ENCODE measurements around the gene HELZ2.
A peak's percentile ranks its signal among the peaks of the same experiment; 100 is the strongest.

Gene HELZ2

DNA sequence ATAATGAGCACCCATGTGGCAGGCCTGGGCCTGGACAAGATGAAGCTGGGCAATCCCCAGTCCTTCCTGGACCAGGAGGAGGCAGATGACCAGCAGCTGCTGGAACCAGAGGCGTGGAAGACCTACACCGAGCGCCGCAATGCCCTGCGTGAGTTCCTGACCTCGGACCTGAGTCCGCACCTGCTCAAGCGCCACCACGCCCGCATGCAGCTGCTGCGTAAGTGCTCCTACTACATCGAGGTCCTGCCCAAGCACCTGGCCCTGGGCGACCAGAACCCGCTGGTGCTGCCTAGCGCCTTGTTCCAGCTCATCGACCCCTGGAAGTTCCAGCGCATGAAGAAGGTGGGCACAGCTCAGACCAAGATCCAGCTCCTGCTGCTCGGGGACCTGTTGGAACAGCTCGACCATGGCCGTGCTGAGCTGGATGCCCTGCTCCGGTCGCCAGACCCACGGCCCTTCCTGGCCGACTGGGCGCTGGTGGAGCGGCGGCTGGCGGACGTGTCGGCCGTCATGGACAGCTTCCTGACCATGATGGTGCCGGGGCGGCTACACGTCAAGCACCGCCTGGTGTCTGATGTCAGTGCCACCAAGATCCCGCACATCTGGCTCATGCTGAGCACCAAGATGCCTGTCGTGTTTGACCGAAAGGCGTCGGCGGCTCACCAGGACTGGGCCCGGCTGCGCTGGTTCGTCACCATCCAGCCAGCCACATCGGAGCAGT lies 18.2 kb downstream of the HELZ2 start:
- TF ChIP-seq CTCF (IDR thresholded peaks at IDR 0.05): no peak
- H3K4me3 ChIP-seq: no peak overlapping the region
- H3K27ac ChIP-seq: no peak overlapping the region
- DNase-seq (ENCODE audit: low spot score): no peak

- DNase-seq (ENCODE audit: low spot score): no peak
- no peak for TF ChIP-seq CTCF (IDR thresholded peaks at IDR 0.05)
- Histone ChIP-seq H3K27ac (no peak overlapping the region), H3K4me3 (peak overlapping the region; percentile 77)
Observed at GRCh38 chr20:63554361-63555278, 19.4 kb downstream of the HELZ2 start.

- no peak within 1 kb of the TSS for H3K27ac ChIP-seq
- no peak for TF ChIP-seq CTCF (IDR thresholded peaks at IDR 0.05)
- no peak for DNase-seq (ENCODE audit: low spot score)
- H3K4me3 ChIP-seq: peak within 1 kb of the TSS; percentile 77
Observed at GRCh38 chr20:63553933-63554290, 20.1 kb downstream of the HELZ2 start, which contains the start of gene FNDC11. Gene FNDC11, plus strand, starts transcription at chr20:63554159. Its CDS starts 1,505 bp downstream, at chr20:63555664.

GRCh38 chr20:63553251-63553932 lies 20.6 kb downstream of the HELZ2 start:
- no peak overlapping the region for H3K27ac ChIP-seq

DNA sequence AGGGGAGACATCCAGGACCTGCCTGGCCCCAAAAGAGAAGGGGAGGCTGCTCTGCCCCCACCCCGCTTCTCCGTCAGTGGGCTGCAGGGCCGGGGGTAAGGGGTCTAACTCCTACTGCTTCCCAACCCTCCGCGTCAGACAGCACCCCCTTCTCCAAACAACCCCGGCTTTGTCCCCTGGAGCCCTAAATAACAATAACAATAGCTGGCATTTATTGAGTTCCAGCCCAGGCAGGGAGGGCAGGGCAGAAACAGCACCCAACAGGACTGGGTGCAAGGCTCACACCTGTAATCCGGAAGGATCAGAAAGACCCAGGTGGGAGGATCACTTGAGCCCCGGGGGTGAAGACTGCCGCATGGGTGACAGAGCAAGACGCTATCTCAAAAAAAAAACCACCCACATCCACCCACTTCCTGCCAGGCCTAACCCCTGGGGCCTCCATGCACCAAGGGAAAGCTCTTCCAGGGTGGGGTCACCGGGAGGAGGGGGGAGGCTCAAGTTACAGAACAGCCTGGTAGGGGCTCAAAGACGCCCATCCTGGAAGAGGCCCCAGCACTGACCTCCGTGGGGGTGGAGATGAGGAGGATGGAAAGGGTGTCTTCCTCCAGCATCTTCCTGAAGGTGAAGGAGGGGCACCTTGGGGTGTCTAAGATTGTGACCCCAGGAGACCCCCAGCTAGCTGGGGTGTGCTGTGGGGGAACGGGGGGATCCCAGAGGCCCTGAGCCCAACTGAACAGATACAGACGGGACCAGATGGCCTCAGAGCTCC lies 21.4 kb downstream of the HELZ2 start:
- H3K27ac ChIP-seq: no peak overlapping the region
- peak overlapping the region; percentile 77 for H3K4me3 ChIP-seq
- DNase-seq (ENCODE audit: low spot score): no peak
- TF ChIP-seq CTCF (IDR thresholded peaks at IDR 0.05): no peak

More at GRCh38 chr20:63553251-63553932, 20.6 kb downstream of the HELZ2 start:
- peak; percentile 86 for DNase-seq (ENCODE audit: low spot score)
- TF ChIP-seq CTCF (IDR thresholded peaks at IDR 0.05): no peak
- peak overlapping the region; percentile 77 for H3K4me3 ChIP-seq

DNA sequence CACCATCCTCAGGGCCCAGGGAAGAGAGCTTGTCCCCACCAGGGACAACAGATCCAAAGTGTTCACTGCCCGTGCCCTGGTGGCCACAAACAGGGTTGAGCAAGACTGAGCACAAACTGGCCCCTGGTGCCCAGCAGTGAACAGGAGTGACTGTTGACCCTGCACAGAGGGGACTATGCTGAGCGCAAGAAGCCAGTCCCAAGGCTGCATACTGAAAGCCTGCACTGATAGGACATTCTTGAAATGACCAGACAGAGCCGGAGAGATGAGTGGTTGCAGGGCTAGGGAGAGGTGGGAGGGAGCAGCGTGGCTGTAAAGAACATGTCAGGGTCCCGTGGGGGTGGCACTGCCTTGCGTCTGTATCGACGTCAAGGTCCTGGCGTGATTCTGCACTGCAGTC lies 23.0 kb downstream of the HELZ2 start:
- no peak overlapping the region for H3K4me3 ChIP-seq
- no peak for DNase-seq (ENCODE audit: low spot score)
- no peak for TF ChIP-seq CTCF (IDR thresholded peaks at IDR 0.05)
- no peak overlapping the region for H3K27ac ChIP-seq

Measured in coronary artery (tissue), 2 donors.